ENCODE measurements around the gene FAM174C. TPM values are rescaled to one million over a fixed set of nuclear protein-coding genes. Genes with fewer than 3 reads are reported as not detected.

The FAM174C gene
- total and polyA plus RNA-seq, 10 of the 15 experiments (the other 5 are each of a cell fraction or from before 2014, with no cell fraction given), result 0.89 to 94.6 (median 43.6) TPM

DNA sequence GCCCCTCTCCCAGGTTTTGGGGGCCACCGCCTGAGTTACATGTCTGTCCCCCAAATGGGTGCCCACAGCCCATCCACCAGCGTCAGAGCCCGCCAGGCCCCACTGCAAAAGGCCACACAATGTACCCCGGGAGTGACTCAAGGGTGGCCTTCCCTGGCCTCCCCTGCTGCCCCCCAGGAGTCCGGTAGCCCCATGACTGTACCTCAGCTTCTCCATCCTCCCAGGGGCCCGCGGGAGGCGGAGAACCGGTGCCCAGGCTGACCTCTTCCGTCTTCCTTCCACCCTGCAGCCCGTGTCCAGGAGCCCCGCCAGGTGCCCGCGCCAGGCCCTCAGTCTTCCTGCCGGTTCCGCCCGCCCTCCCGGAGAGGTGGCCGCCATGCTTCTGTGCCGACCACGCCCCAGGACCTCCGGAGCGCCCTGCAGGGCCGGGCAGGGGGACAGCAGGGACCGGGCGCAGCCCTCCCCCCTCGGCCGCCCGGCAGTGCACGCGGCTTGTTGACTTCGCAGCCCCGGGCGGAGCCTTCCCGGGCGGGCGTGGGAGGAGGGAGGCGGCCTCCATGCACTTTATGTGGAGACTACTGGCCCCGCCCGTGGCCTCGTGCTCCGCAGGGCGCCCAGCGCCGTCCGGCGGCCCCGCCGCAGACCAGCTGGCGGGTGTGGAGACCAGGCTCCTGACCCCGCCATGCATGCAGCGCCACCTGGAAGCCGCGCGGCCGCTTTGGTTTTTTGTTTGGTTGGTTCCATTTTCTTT, 47.9 kb upstream of the FAM174C start:
- intact Hi-C loops (cut with micrococcal nuclease; ENCODE audit: unreplicated experiment), result no loop called here
- H3K79me2 ChIP-seq (ENCODE audit: control insufficient read depth, insufficient read depth, low read length), result no peaks in the 10 kb centered on the region
- FAIRE-seq (no peak), ATAC-seq (no peak), DNase-seq (ENCODE audit: low read depth, low spot score) (no peak)
- RAD21 ChIA-PET (ENCODE audit: unreplicated experiment), result no interaction called here
- H2AFZ ChIP-seq (ENCODE audit: control insufficient read depth, low read depth, low read length), result no peak overlapping the region
- H3K36me3 ChIP-seq (ENCODE audit: control insufficient read depth in 2 of 2, insufficient read depth in 2 of 2, low read length in 1 of 2), result peaks cover 0 to 8% of the 10 kb centered on the region in 2 experiments; a peak in 2 of 4 replicates
- SMC1A ChIA-PET (ENCODE audit: uncharacterized antibody, unreplicated experiment), result no interaction called here
- no peak overlapping the region for H3K9ac ChIP-seq (ENCODE audit: control insufficient read depth, insufficient read depth, low read length)
- H4K20me1 ChIP-seq (ENCODE audit: control insufficient read depth, insufficient read depth), result no peaks in the 10 kb centered on the region
- WGBS (ENCODE audit: insufficient coverage, insufficient replicate concordance, low lambda C conversion rate, missing lambda C conversion rate), result 97% methylated on average over 30 of the region's 56 CpGs
- no peak overlapping the region for H3K4me2 ChIP-seq (ENCODE audit: control insufficient read depth, insufficient read depth)
- BruUV-seq (replicated peaks), result no TSS peak
- CTCF ChIA-PET, result no interaction called here
- no peaks in the 10 kb centered on the region for H3K27me3 ChIP-seq (replicated peaks in 1 of 2; ENCODE audit: control insufficient read depth in 2 of 2, insufficient read depth in 2 of 2, low read length in 1 of 2)
- no peaks in the 10 kb centered on the region for H3K4me1 ChIP-seq (ENCODE audit: control insufficient read depth, insufficient read depth, low read length)
- no peaks in the 10 kb centered on the region for H3K9me3 ChIP-seq (replicated peaks; ENCODE audit: control insufficient read depth, insufficient read depth, low read length)
- no peak overlapping the region for H3K27ac ChIP-seq (ENCODE audit: control insufficient read depth, insufficient read depth)
- POLR2A ChIA-PET, result no interaction called here
- in situ Hi-C loops (cut with MboI), result no loop called here
- no peak overlapping the region for H3K4me3 ChIP-seq
- TF ChIP-seq ZNF24 (IDR thresholded peaks at IDR 0.05) (no peak), SREBF1 (IDR thresholded peaks at IDR 0.05; ENCODE audit: low read length) (no peak), WRNIP1 (IDR thresholded peaks at IDR 0.05; ENCODE audit: borderline replicate concordance, low read depth, low read length) (no peak), ZNF217 (IDR thresholded peaks at IDR 0.05) (no peak), CHD4 (IDR thresholded peaks at IDR 0.05) (no peak), ESRRA (IDR thresholded peaks at IDR 0.05; ENCODE audit: low read length) (no peak), KLF5 (IDR thresholded peaks at IDR 0.05; ENCODE audit: partially characterized antibody) (no peak), MYC (IDR thresholded peaks at IDR 0.05; ENCODE audit: insufficient read depth, insufficient read length, insufficient replicate concordance, low read length, severe bottlenecking) (no peak)
- TF ChIP-seq, protein P1, sequence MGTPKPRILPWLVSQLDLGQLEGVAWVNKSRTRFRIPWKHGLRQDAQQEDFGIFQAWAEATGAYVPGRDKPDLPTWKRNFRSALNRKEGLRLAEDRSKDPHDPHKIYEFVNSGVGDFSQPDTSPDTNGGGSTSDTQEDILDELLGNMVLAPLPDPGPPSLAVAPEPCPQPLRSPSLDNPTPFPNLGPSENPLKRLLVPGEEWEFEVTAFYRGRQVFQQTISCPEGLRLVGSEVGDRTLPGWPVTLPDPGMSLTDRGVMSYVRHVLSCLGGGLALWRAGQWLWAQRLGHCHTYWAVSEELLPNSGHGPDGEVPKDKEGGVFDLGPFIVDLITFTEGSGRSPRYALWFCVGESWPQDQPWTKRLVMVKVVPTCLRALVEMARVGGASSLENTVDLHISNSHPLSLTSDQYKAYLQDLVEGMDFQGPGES (IDR thresholded peaks at IDR 0.05), result no peak
- TF ChIP-seq, protein P2, sequence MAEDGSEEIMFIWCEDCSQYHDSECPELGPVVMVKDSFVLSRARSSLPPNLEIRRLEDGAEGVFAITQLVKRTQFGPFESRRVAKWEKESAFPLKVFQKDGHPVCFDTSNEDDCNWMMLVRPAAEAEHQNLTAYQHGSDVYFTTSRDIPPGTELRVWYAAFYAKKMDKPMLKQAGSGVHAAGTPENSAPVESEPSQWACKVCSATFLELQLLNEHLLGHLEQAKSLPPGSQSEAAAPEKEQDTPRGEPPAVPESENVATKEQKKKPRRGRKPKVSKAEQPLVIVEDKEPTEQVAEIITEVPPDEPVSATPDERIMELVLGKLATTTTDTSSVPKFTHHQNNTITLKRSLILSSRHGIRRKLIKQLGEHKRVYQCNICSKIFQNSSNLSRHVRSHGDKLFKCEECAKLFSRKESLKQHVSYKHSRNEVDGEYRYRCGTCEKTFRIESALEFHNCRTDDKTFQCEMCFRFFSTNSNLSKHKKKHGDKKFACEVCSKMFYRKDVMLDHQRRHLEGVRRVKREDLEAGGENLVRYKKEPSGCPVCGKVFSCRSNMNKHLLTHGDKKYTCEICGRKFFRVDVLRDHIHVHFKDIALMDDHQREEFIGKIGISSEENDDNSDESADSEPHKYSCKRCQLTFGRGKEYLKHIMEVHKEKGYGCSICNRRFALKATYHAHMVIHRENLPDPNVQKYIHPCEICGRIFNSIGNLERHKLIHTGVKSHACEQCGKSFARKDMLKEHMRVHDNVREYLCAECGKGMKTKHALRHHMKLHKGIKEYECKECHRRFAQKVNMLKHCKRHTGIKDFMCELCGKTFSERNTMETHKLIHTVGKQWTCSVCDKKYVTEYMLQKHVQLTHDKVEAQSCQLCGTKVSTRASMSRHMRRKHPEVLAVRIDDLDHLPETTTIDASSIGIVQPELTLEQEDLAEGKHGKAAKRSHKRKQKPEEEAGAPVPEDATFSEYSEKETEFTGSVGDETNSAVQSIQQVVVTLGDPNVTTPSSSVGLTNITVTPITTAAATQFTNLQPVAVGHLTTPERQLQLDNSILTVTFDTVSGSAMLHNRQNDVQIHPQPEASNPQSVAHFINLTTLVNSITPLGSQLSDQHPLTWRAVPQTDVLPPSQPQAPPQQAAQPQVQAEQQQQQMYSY (CRISPR knock-in tag; IDR thresholded peaks at IDR 0.05), result no peak
- TF ChIP-seq, protein P3, sequence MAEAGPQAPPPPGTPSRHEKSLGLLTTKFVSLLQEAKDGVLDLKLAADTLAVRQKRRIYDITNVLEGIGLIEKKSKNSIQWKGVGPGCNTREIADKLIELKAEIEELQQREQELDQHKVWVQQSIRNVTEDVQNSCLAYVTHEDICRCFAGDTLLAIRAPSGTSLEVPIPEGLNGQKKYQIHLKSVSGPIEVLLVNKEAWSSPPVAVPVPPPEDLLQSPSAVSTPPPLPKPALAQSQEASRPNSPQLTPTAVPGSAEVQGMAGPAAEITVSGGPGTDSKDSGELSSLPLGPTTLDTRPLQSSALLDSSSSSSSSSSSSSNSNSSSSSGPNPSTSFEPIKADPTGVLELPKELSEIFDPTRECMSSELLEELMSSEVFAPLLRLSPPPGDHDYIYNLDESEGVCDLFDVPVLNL (IDR thresholded peaks at IDR 0.05; ENCODE audit: low read depth, low read length), result no peak
- TF ChIP-seq, protein P4, sequence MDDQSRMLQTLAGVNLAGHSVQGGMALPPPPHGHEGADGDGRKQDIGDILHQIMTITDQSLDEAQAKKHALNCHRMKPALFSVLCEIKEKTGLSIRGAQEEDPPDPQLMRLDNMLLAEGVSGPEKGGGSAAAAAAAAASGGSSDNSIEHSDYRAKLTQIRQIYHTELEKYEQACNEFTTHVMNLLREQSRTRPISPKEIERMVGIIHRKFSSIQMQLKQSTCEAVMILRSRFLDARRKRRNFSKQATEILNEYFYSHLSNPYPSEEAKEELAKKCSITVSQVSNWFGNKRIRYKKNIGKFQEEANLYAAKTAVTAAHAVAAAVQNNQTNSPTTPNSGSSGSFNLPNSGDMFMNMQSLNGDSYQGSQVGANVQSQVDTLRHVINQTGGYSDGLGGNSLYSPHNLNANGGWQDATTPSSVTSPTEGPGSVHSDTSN (IDR thresholded peaks at IDR 0.05; ENCODE audit: insufficient replicate concordance, low read depth, low read length), result no peak
- TF ChIP-seq, protein P5, sequence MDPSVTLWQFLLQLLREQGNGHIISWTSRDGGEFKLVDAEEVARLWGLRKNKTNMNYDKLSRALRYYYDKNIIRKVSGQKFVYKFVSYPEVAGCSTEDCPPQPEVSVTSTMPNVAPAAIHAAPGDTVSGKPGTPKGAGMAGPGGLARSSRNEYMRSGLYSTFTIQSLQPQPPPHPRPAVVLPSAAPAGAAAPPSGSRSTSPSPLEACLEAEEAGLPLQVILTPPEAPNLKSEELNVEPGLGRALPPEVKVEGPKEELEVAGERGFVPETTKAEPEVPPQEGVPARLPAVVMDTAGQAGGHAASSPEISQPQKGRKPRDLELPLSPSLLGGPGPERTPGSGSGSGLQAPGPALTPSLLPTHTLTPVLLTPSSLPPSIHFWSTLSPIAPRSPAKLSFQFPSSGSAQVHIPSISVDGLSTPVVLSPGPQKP (IDR thresholded peaks at IDR 0.05; ENCODE audit: low read depth, low read length), result no peak
- TF ChIP-seq, protein P6, sequence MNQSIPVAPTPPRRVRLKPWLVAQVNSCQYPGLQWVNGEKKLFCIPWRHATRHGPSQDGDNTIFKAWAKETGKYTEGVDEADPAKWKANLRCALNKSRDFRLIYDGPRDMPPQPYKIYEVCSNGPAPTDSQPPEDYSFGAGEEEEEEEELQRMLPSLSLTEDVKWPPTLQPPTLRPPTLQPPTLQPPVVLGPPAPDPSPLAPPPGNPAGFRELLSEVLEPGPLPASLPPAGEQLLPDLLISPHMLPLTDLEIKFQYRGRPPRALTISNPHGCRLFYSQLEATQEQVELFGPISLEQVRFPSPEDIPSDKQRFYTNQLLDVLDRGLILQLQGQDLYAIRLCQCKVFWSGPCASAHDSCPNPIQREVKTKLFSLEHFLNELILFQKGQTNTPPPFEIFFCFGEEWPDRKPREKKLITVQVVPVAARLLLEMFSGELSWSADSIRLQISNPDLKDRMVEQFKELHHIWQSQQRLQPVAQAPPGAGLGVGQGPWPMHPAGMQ (IDR thresholded peaks at IDR 0.05; ENCODE audit: borderline replicate concordance), result no peak

Data from GM12878 (cell line).